CMK (cell line): ENCODE results near the gene PEX6.
A peak's percentile ranks its signal among the peaks of the same experiment; 100 is the strongest.
"Not testable (repeated sequence)": the region's sequence is repeated elsewhere in the genome, so short reads cannot be mapped to it uniquely, and the experiment has no call there.

Source experiments
- DNase-seq: peaks from one replicate; pipeline ENCODE4 v3.0.0-alpha.2; 2010; ENCODE audit warnings: low read depth

PEX6 gene

DNA sequence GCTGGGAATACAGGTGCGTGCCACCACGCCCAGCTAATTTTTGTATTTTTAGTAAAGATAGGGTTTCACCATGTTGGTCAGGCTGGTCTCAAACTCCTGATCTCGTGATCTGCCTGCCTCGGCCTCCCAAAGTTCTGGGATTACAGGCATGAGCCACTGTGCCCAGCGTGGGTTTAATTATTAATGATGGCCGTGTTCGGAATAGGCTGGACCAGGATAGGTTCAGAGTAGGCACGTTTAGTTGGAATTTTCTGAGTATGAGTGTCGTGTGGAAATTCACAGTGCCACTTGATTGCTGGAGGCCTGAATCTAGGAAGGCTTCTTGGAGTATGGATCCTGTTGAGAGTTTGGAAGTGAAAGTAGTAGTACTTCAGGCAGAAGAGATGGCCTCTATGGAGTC, 19.2 kb upstream of the PEX6 start:
- not testable (repeated sequence) for DNase-seq

DNA sequence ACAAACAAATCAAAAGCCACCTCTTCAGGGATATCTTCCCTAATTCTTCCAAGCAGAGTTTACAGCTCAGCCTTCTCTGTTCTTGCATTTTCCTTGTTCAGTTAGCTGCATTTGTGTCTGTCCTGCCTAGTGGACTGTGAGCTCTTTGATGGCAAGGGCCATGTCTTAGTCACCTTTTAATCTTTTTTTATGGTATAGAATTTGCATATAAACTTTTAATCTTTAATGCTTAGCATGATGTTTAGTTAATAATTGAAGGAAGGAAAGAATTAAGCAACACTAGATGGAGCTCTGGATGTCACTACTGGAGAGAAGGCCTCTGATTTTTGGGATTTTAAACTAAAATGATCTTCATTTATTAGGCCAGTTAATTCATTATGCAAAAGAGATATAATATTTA, 17.5 kb upstream of the PEX6 start:
- no peak for DNase-seq

DNA sequence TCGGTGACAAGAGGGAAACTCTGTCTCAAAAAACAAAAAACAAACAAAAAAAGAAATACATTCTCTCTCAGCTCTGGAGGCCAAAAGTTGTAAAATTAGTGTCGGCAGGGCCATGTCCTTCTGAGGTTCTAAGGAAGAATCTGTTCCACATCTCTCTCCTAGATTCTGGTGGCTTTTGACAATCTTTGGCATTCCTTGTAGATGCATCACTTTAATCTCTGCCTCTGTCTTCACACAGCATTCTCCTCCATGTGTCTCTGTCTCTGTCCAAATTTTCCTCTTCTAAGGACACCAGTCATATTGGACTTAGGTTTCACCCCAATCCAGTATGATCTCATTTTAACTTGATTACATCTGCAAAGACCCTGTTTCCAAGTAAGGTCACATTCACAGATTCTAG, 14.5 kb upstream of the PEX6 start:
- DNase-seq = no peak

DNA sequence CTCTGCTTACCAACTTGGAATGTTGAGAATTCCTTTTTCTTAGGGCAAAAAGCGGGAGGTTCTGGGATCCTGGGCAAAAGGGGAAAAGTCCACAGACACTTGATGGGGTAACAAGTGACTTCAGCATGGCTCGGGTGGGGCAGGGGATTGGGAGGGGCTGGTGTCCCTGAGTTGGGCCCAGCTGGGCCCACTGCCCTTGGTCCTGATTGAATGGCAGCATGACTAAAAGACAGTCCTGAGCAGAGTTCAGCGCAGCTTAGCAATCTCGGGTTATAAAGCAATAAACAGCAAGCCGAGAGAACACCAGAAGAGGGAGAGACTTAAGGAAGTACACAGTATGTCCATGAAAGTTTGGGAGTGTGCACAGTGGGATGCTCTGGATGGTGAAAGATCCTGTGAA, 10.9 kb upstream of the PEX6 start:
- no peak for DNase-seq

DNA sequence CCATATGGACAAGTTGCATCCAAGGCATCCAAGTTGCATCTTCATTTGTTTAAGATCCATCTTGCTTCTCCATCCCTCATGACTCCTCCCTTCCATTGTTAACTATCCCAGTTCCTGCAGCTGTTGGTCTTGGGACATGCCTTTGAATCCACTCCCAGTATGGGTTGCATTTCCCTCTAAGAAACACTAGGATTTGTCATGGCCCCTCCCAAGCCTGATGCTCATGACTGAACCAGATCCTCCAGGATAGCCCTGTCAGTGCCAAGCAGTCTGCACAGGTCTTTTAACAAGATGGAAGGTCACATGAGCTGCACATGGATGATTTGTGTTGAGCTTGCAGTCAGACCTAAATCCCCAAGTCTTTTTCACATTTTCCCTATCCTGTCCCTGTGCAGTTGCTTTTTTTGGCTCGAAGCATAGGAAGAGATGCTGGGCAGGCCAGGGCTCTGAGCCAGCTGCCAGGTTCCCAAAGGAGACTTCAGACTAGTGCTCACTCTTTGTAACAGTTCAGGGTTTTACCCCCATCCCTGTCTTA, 9.6 kb upstream of the PEX6 start:
- no peak for DNase-seq

DNA sequence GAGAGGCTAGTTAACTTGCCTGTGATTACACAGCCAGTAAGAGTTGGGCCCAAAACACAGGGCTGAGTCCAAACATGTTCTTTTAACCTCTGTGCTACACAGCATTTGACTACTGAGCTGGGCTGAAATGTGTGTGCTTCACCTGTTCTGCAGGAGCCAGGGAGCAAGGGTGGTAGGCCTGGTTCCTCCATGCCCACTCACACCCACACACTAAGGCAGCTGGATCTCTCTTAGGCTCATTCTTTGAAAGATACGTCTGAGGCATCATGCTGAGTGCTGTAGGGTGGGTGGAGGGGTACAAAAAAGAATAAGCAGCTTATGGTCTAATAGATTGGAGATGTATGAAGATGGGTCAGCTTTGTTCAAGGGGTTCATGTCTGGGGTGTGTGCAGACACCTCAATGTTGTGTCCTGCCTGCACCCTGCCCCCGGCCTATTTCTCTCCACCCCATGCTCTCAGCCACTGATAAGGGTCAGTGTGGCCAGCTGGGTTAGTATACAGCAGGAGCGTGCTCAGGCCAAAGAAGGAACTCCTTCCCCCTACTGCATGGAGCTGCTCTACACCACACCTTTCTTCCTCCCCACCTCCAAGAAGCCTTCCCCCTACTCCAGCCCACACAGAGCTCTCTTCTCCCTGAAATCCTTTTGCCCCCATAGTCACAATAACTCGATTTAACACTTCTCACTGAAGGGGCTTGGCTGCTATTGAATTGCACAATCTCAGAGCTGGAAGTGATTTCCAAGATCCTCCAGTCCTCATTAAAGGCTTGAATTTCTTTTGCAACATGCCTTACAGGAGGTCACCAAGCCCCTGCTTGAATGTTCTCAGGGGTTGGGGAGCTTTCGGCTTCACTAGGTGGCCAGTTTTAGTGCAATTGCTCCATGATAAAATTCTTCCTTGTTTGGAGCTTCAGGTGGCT, 8.8 kb upstream of the PEX6 start:
- no peak for DNase-seq

DNA sequence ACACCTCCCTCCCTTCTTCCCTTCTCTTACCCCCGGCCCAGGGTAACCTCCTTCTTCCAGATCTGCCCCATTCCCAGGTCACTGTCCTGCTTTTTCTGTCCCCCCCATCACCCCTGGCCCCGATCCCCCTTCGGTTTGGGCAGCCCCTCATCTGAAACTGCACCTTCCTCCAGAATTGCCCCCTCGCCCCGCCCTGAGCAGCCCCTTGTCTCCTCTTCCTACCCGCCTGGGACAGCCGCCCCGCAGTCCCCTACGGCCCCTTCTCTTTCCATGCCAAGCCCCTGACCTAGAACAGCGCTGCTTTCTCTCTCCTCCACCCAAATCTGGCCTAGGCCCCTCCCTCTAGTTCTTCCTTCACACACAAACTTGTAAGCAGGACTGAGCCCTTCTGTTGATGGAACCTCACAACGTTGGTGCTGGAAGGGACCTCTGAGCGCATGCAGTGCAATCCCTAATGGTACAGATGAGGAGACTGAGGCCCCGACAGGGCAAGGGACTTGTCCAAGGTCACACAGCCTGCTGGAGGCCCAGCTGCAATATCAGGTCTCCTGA, 6.0 kb upstream of the PEX6 start:
- no peak for DNase-seq

DNA sequence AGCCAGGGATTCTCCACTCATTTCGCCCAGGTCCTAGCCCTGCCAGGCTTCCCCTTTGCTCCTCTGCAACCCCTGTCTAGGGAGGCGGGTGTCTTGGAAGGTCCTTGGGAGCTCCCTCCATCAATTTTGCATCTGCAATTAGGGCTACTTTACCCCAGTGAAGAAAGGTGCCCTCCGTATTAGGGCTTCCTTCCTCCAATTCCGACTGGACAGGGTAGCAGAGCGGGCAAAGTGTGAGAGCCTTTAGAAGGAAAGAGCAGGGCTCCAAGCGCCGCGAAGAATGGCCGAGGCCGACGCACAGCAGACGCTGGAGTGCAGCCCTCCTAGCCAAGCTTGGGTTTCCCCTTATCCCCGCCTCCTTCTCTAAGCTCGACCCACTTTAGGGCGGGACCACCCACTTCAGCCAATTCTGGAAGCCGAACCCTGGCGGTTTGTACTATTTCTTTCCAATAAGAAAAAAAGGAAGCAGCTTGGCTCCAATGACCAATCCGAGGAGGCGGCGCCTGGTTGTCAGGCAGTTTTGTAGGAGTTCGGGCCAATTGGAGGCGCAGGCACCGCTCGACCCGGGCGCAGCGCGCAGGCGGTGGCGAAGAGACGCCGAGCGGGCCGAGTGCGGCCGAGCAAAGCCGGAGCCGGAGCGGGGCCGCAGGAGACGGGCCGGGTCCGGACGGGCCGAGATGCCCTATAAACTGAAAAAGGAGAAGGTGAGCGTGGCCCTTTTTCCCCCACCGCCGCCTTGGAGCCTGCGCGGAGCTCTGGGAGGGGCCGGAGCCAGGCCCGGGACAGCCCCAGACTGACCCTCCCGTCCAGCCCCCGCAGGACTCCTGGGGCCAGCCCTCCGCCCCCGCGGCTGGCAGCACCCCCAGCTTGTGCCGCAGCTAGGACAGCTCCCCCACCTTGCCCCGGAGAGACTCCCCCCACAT, 5.3 kb upstream of the PEX6 start, which contains the start of gene PPP2R5D:
TSS of gene PPP2R5D (plus strand) at position 570 of the 923 bp plus-strand sequence. CDS start at position 678, 108 bp downstream.
- peak; percentile 88 for DNase-seq

DNA sequence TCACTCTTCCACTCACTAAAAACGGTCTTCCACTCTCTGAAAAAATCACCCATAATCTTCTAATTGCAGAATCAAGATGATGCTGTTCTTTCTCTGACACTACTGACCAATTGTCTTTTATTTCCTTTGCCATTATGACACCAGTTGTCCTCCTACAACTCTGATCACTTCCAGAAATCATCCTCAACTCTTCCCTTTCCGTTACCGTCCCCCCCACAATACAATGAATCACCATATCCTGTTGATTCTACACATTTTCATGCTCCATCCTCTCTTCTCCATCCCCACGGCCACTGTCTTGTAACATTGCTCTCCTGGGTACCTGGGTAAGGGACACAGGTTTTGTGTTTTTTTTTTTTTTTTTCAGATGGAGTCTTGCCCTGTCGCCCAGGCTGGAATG, 2.9 kb upstream of the PEX6 start:
- DNase-seq = no peak

DNA sequence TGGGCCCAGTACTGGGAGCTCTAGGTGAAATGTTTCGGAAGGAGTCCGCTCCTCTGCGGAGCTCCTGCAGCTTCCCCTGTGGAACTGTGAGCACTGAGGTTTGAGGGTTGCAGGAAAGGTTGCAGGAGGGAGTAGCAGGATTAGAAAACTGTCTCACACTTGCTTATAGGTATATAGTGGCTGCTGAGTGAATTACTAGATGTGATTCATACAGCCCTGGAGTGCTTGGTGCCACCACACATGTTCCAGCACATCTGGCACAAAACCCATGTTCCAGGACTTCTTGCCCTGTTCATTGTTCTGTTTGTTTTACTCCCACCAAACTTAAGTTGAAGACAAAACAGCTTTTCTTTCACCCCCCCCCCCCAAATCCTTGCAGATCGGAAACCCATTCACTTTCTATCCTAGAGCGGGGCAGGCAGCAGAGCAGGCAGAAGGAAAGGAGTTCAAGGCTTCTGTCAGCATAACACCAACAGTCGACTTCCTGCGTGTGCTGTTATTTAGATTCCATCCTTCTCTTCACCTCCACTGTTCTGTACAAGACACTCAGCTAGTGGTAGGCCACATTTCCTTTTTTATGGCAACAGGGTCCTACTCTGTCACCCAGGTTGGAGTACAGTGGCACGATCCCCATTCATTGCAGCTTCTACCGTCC, 669 bp upstream of the PEX6 start:
- DNase-seq = no peak

DNA sequence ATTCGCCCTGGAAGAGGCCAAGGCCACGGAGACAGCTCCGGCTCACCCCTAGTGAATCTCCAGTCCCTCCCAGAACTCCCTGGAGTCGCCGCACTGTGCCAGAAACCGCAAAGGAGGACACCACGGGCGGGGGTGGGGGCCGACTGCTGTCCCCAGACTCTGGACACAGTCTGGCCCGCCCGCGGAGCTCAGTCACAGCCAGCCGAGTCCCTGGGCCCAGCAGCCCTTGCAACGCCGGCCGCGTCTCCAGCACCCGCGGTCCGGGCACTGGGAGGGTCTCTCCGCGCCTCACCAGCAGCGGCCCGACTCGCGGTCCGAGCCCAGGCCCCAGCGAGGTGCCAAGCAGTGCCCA, 518 bp downstream of the PEX6 start:
- DNase-seq = no peak

DNA sequence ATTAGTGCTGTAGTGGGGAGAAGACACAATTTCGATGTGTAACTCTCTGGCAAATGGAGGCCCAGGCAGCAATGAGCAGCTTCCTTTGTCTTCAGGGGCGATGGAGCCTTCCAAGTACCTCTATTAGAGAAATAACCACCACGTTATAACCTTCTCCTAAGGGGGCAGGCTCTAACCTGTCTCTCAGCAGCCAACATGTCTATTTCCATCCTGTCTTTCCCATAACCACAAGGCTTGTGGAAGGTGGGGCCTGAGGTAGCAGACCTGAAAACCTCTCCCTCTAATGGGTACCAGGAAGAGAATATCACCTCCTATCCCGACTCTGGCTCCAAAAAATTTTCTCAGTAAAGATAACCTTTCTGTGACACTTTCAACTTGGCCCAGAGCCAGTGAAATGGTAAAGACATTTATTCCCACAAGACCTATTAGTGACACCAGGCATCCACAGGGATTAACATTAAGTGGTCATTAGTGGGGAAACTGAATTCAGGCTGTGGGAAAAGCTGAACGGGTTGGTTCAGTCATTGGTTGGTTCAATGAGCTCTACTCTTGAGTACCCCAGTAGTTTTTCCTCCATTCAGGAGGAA, 4.0 kb downstream of the PEX6 start:
- no peak for DNase-seq

DNA sequence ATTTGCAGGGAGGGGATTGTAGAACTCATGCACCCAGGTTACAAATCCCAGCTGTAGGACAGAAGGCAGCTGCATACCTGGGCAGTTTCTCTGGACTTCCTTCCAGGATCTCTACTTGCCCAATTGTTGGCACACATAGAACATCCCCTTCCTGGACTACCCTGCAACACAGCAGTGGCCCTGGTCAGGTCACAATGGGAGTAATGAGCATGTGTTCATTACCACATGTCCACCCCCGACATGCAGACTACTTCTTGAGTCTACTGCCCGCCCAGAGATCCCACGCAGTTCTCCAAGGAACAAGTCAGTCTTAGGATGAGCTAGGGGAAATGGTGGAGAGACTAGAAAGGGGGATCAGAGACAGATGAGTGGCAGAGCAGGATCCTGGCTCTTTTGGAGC, 5.1 kb downstream of the PEX6 start:
- DNase-seq = no peak

DNA sequence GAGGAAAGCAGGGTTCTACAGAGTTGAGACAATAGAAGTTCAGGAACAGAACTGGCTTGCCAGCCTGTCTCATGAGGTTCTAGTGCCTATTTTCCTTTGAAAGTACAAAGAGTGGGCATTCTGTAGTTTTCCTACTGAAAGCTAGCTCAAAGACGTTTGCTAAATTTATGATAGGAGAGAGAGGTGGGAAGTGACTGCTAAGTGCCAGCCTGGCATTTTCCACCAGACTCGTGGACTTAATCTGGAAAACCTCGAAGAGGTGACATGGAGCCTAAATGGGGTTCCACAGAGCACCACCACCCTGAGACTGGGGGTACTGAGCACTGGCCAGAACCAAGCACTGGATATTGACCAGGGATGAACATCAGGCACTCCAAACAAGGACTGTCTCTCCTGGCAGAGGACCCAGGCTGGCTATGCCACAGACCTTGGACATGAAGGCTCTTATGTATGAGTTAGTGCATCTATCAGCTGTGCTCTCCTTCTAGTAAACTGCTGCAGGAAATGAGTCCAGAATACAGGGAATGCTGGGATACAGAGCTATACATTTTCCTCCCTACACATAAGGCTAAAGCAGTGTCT, 7.1 kb downstream of the PEX6 start:
- no peak for DNase-seq

DNA sequence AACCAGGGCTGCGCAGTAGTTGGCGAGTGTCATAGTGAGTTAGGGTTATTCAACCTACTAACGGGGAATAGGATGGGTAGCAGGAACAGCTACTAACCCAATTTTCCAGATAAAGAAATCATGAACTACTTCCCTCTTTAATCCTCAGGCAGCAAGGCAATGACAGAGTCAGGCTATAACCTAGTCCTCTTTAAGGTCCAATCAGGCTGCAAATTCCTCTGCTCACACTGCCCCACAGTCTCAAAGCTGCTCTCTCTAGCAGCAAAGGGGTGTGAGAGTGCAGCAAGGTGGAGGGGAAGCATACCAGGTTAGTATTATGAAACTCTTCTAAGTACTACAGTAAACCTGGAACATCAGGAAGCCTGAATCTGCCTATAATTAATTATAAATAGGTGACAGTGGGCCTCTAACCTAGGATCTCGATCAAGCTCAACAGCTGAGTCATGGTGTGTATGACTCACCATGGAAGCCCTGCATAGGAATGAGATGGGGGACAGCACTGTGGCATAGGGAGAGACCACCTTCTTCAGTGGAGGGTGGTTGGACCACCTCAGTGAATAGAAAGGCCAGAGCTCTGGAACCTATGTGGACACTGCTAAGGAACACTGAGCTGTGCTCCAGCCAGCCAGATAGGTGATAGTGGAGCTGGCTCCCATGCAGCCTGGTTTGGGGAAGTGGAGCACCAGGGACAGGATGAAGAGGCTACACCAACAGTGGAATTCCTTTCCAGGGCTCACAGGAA, 7.9 kb downstream of the PEX6 start:
- no peak for DNase-seq

DNA sequence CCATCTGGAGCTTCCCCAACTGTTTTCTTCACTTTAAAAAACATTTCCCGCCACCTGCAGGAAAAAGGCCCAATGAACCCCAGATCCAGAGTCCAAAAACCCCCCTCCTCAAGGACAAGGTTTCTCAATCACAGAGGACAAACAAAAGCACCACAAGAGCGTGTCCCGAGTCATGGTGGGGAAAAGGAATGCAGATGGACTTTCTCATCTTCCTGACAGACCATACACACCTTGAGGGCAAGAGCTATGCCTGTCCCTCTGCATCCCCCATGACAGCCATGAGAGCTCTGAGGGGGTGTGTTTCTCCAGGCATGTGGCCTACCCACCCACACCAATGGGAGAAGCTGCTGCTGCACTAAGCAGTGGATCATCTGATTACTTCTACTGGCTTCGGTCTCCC, 9.0 kb downstream of the PEX6 start:
- DNase-seq = no peak

DNA sequence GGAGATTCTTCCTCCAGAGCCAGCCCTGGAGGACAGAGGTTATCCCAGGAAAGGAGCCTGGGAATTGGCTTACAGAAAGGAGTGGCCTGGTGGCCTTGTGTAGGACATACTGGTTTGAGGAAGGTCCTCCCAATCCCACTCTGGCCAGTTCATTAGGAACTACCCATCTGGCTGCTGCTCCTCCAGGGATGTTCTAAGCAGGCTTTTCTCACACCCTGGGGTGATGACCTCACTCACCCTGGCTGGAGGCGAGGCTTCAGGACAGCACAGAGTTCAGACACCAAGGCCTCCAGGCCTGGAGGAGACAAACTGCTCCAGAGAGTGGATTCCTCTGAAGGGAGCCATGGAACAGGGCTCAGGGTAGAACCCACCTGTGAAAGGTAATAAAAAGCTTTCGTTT, 9.6 kb downstream of the PEX6 start:
- no peak for DNase-seq

DNA sequence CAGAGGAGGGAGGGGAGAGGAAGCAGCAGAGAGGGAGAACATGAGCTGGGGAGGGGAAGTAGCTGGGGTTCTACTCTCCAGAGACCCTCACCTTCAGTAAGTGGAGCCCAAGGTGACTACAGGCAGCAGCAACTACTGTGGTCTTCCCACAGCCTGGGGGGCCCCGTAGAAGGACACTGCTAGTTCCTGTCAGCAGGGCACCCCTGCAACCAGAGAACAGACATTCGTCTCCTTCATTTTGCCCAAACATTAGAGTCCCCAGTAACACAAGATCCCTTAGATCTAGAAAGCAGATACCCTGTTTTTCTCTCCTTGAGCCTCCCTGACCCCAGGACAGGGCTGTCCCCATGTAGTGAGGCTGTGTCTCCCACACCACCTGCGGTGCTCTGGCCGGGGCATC, 10.2 kb downstream of the PEX6 start:
- DNase-seq = no peak

DNA sequence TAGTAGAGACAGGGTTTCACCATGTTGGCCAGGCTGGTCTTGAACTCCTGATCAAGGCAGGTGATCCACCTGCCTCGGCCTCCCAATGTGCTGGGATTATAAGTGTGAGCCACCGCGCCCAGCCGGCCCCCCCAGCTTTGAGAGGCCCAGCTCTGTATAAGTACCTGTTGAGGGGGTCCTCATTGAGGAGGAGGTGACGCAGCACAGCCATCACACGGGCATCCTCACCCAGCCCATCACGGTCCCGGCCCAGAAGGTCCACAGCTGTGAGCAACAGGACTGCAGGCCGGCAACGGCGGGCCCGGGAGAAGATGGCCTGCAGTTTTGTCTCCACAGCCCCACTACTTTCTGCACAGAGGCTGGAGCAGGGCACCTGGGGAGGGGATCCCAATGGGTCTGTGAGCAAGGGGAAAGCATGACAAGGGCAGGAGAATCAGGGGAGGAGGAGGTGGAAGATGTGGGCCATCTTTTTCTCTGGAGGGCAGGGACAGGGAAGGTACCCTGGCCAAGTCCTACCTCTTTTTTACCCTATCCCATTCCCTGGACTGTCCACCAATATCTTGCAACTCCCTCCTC, 10.8 kb downstream of the PEX6 start:
- DNase-seq = no peak

DNA sequence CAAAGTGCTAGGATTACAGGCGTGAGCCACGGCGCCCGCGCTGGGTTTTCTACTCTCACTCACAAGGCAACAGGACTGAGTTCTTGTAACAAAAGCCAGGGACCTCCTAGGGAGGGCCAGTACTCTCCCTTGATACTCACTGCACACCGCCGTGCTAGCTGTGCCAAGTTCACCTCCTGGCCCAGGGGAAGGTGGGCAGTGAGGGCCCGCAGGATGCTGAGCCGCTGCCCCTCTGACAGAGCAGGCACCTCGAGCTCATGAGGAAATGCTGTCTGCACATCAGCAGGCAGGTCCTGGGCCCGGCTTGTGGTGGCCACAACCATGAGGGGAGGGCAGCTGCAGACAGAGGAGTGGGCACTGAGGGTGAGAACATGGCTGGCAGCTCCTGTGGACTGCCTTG, 11.8 kb downstream of the PEX6 start:
- no peak for DNase-seq
